Mesothelial cell of epicardium (in vitro differentiated cells): Measurements from ENCODE around the gene CSTPP1. TPM values are rescaled to one million over a fixed set of nuclear protein-coding genes. Genes with fewer than 3 reads are reported as not detected.

Source experiments
- DNase-seq, 2 experiments: peaks; one replicate each; pipeline ENCODE4 v3.0.0; 2021; ENCODE audit warnings: low spot score in 2 of 2; ENCODE audit not compliant: unreplicated experiment in 2 of 2
- H3K27ac Mint-ChIP-seq: 2 replicates; pipeline ENCODE4 v1.8.0; 2021; ENCODE audit warnings: mixed read lengths
- H3K27me3 Mint-ChIP-seq: 2 replicates; pipeline ENCODE4 v1.8.0; 2021; ENCODE audit warnings: low read depth, mixed read lengths
- H3K36me3 Mint-ChIP-seq: 2 replicates; pipeline ENCODE4 v1.8.0; 2021; ENCODE audit warnings: mixed read lengths
- H3K4me1 Mint-ChIP-seq: 2 replicates; pipeline ENCODE4 v1.8.0; 2021; ENCODE audit warnings: mixed read lengths
- H3K4me3 Mint-ChIP-seq: 2 replicates; pipeline ENCODE4 v1.8.0; 2021; ENCODE audit warnings: mild to moderate bottlenecking, moderate library complexity, mixed read lengths
- H3K9me3 Mint-ChIP-seq: 2 replicates; pipeline ENCODE4 v1.8.0; 2021; ENCODE audit warnings: mixed read lengths
- total RNA-seq: library from RNA; stranded (reverse); gene quantifications from 3 replicates; pipeline ENCODE4 v1.2.1, GENCODE V29; 2021
- TF ChIP-seq, protein P1 (sequence below): fragments of 200-600 bp; sonication (generic); IDR thresholded peaks from one replicate; pipeline ENCODE4 v1.5.0; 2021; ENCODE audit warnings: antibody characterized with exemption; ENCODE audit not compliant: unreplicated experiment

The CSTPP1 gene
- total RNA-seq, 1 donor from 2014 or later = 44.0 TPM

DNA sequence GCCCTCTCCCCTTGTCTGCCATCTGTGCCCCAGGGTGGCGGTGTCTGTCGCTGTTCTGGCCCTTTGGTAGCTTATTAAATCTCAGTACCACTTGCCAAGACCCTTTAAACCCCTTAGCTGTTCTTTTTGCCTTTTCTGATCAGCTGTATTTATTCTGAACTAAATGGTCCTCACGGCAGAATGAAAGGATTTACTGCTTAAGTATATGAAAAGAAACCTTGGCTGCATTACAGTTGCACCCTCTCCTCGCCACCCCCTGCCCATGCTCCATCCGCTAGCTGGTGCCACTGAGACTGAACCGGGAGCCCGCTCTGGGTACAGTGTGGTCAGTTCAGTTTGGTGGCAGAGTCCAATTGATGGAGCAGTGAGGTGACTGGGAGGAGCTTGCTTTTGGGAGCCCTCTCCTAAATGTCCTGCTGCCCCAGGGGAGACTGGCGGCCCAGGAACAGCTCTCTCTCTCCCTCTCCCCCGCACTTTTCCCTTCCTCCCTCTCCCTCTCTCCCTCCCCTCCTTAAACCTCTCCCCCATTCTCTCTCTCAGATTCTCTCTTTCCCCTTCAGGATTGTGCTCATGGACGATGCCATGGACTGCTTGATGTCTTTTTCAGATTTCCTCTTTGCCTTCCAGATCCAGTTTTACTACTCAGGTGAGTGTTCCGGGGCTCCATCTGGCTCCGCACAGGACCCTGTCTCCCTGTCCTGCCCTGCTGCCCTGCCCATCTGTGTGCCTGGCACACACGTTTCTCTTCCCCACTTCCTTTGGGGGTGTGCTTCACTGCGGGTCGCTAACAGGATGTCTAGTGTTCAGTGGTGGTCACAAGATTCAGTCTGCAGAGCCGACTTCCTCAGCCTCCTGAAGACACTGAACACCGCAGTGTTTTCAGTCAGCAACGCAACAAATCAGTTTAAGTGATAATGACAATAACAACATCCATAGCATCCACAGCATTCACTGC, 218.3 kb downstream of the CSTPP1 start:
- TF ChIP-seq, protein P1, sequence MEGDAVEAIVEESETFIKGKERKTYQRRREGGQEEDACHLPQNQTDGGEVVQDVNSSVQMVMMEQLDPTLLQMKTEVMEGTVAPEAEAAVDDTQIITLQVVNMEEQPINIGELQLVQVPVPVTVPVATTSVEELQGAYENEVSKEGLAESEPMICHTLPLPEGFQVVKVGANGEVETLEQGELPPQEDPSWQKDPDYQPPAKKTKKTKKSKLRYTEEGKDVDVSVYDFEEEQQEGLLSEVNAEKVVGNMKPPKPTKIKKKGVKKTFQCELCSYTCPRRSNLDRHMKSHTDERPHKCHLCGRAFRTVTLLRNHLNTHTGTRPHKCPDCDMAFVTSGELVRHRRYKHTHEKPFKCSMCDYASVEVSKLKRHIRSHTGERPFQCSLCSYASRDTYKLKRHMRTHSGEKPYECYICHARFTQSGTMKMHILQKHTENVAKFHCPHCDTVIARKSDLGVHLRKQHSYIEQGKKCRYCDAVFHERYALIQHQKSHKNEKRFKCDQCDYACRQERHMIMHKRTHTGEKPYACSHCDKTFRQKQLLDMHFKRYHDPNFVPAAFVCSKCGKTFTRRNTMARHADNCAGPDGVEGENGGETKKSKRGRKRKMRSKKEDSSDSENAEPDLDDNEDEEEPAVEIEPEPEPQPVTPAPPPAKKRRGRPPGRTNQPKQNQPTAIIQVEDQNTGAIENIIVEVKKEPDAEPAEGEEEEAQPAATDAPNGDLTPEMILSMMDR = no peak
- H3K4me3 Mint-ChIP-seq = no peak overlapping the region
- no peak for DNase-seq
- H3K9me3 Mint-ChIP-seq = no peaks in the 10 kb centered on the region
- H3K27me3 Mint-ChIP-seq = no peaks in the 10 kb centered on the region
- peaks cover 10% of the 10 kb centered on the region for H3K4me1 Mint-ChIP-seq
- H3K27ac Mint-ChIP-seq = no peak overlapping the region
- H3K36me3 Mint-ChIP-seq = no peaks in the 10 kb centered on the region

DNA sequence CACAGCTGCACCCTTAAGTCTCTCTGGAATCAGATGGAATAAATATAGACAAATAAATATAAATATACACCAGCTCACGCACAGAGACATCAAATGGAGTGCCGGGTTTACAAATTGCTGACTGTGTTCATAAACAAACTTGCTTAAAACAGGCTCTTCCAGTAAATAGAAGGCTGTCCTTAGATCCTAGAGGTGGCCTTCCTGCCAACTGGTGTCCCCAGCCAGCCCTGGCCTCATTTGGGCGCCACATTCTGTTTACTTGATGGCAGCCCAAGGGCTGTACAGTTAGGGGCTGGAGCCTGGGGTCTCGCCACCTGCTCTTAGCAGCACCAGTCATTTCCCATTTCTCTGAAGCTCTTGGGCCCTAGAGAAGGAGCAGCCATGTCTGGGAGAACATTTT, 219.3 kb downstream of the CSTPP1 start:
- H3K36me3 Mint-ChIP-seq = no peaks in the 10 kb centered on the region
- H3K27me3 Mint-ChIP-seq = no peaks in the 10 kb centered on the region
- no peaks in the 10 kb centered on the region for H3K9me3 Mint-ChIP-seq
- DNase-seq = no peak
- H3K4me3 Mint-ChIP-seq = no peak overlapping the region
- TF ChIP-seq, protein P1 = no peak
- no peak overlapping the region for H3K27ac Mint-ChIP-seq
- H3K4me1 Mint-ChIP-seq = peaks cover 10% of the 10 kb centered on the region

DNA sequence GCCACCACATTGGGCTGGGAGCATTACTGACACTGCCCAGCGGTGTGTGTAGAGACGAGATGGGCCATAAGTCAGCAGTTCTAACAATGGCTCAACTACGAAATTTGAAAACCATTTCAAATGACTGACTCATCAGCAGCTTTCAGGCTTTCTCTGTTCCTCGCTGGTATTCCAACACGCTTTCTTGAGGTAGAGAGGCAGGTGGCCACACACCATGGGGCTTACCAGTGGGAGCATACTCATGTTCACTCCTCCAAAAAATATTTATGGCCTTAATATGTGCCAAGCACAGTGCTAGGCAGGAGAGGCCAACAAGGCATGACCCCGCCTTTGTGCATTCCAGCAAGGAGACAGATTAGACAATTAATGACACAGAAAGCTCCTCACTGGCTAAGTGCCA, 219.8 kb downstream of the CSTPP1 start:
- H3K4me1 Mint-ChIP-seq = peaks cover 10% of the 10 kb centered on the region
- no peak overlapping the region for H3K27ac Mint-ChIP-seq
- TF ChIP-seq, protein P1 = no peak
- no peaks in the 10 kb centered on the region for H3K9me3 Mint-ChIP-seq
- no peak for DNase-seq
- H3K27me3 Mint-ChIP-seq = no peaks in the 10 kb centered on the region
- H3K4me3 Mint-ChIP-seq = no peak overlapping the region
- H3K36me3 Mint-ChIP-seq = no peaks in the 10 kb centered on the region

DNA sequence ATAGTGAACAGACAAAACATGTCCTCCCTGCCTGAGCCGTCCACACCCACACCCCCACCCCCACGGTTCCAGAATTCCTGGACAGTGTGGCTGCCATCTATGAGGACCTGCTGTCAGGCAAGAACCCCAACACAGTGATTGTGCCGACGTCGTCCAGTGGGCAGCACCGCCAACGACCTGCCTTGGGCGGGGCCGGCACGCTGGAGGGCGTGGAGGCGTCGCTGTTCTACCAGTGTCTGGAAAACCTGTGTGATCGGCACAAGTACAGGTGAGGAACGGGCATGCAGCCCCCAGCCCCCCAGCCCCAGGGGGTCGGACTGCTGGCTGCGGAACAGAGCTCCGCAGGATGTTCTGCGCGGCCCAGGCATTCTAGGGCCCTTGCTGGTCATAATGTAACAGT, 220.4 kb downstream of the CSTPP1 start:
- Mint-ChIP-seq H3K4me1 (peaks cover 10% of the 10 kb centered on the region), H3K9me3 (no peaks in the 10 kb centered on the region), H3K36me3 (no peaks in the 10 kb centered on the region), H3K27ac (no peak overlapping the region), H3K27me3 (no peaks in the 10 kb centered on the region), H3K4me3 (no peak overlapping the region)
- no peak for DNase-seq
- TF ChIP-seq, protein P1 = no peak

DNA sequence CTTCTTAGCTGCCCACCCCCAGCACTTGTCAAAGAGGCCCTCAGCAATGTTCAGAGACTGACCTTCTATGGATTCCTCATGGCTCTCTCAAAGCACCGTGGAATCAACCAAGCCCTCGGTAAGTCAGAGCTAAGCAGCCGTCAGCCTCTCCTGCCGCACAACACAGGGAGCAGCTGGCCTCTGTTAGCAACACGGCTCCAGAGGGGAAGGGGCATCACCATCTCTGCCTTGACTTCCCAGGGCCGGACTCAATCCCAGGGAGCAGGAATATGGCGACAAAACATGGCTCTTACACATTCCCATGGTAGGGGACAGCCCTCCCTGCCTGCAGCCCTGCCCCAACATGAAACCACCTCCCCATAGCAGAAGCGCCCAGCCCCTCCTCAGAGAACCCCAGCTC, 221.2 kb downstream of the CSTPP1 start:
- TF ChIP-seq, protein P1 = no peak
- DNase-seq = no peak
- no peak overlapping the region for H3K27ac Mint-ChIP-seq
- H3K36me3 Mint-ChIP-seq = no peaks in the 10 kb centered on the region
- no peak overlapping the region for H3K4me3 Mint-ChIP-seq
- no peaks in the 10 kb centered on the region for H3K9me3 Mint-ChIP-seq
- H3K4me1 Mint-ChIP-seq = peaks cover 10% of the 10 kb centered on the region
- no peaks in the 10 kb centered on the region for H3K27me3 Mint-ChIP-seq
